Measurements from ENCODE around the gene UBXN6.
A peak's percentile ranks its signal among the peaks of the same experiment; 100 is the strongest.

Gene UBXN6

DNA sequence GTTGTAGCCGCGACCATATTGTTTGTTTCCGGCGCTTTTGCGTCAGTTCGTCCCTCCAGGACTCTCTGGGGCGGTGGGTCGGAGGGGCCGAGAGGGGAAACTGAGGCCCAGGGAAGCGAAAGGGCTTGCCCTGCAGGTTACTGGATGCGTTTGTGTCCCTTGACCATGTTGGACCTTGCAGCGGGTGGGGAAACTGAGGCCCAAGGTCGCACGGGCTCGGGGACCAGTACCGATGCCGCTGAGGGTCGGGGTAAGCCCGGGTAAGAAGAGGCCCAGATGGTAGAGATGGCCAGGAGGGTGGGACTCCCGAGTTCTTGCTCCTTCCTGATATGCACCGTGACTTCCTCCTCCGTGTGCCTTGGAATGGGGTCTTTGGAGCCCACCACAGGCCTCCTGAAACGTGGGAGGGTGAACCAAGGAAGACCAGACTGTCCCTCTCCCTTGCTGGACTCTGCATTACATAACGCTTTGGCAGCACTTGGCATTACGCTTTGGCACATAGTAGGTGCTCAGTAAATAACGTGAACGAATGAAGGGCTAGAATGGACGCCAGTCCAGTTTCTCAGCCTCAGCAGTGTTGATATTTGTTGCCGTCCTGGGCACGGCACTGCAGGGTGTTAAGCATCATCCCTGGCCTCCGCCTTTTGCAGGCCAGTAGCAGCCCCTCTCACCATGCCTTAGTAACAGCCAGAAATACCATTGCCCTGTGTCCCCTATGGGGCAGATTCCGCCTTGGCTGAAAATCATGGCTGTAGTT lies 54.4 kb downstream of the UBXN6 start:
- DNase-seq (ENCODE audit: low read depth): no peak

GRCh38 chr19:4402171-4403004 lies 55.2 kb downstream of the UBXN6 start, which contains the start of gene CHAF1A:
CHAF1A (plus strand) TSS chr19:4402640; CDS start chr19:4402763, 123 bp downstream.
- DNase-seq (ENCODE audit: low read depth): peak; percentile 97

DNA sequence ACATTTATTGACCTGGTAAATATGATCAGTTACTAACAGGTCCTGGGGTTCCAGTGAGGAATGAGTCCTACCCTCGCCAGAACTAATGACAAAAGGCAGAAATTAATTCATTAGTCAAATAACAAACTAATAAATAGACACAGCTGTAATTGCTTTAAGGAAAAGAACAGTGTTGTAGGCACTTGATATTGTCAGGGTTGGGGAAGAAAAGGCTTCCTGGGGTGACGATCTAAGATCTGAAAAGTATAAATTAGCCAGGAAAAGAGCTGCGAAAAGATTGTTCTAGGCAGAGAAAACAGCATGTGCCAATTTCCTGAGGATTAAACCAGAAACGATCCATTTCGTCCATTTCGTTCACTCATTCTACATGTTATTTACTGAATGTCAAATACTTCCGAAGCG lies 55.8 kb downstream of the UBXN6 start:
- DNase-seq (ENCODE audit: low read depth): no peak

DNA sequence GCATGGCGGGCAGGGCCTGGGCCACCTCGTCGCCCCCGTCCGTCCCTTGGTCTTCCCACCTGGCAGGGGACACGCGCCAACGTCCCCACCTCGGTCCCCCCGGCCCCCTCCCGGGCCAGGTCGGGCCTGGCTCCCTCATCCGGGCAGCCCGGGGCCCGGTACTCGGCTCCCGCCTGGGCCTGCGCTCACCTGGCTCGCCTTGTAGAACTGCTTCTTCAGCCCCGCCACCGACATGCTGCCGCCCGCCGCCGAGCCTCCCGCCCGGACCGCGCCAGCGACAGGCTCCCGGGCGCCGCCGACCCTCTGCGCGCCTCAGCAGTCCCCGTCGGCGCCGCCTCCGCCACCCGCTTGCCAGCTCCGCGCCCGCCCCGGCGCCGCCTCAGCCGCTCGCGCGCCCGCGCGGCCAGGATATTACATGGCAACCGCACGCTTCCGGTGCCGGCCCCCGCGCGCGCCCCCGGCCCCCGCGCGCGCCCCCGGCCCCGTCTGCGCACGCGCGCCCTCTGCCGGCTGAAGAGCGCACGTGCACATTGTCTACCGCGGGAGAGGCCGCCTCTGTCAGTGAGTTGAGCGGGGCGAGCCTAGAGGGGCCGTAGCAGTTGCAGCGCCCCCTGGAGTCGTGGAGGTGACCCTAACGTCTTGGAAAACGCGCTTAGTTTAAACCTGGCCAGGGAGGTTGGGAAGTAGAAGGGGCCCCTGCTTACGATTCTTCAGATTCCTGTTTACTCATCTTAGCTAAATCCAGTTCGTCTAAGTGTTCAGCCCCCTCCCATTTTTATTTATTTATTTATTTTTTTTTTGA lies 57.3 kb downstream of the UBXN6 start, which contains the start of gene SH3GL1:
SH3GL1 (minus strand) TSS at position 413 of the 802 bp plus-strand sequence; CDS start at position 234, 179 bp downstream.
- DNase-seq (ENCODE audit: low read depth): peak; percentile 96

DNA sequence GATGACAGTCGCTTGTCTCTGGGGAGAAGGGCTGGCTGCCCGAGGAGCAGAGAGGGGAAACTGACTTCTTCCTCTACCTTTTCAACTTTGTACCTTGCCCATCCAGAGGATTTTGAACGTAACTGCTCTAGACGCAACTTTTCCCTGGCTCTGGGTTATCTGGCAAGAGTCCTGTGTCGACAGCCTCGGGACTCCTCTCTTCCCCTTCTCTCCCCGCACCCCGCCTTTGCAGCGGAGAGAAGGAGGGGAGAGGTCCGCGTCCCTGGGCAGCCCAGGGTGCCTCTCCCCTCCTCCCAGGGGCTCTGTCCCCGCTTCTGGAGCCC lies 57.8 kb downstream of the UBXN6 start:
- DNase-seq (ENCODE audit: low read depth): no peak

GRCh38 chr19:4396949-4397783 lies 60.4 kb downstream of the UBXN6 start:
- DNase-seq (ENCODE audit: low read depth): no peak

Measured in activated T-cell treated with anti-CD3 and anti-CD28 coated beads for 1 hour (primary cell).